Measurements from ENCODE around the gene ZSCAN26.

GRCh38 chr6:28232785-28233184, 34.2 kb upstream of the ZSCAN26 start:
- TF ChIP-seq ATF3 (CRISPR knock-in tag; conservative IDR thresholded peaks at IDR 0.05) (no peak), CTCF (IDR thresholded peaks at IDR 0.05) (no peak), CBFB (CRISPR knock-in tag; IDR thresholded peaks at IDR 0.05; ENCODE audit: low read depth) (no peak), RORB (CRISPR knock-in tag; IDR thresholded peaks at IDR 0.05) (no peak), ZNF121 (CRISPR knock-in tag; IDR thresholded peaks at IDR 0.05) (no peak), FOXJ3 (CRISPR knock-in tag; IDR thresholded peaks at IDR 0.05; ENCODE audit: borderline replicate concordance) (no peak), FOXK1 (CRISPR knock-in tag; IDR thresholded peaks at IDR 0.05) (no peak), TCF7 (CRISPR knock-in tag; IDR thresholded peaks at IDR 0.05; ENCODE audit: low read depth) (no peak), E2F4 (CRISPR knock-in tag; IDR thresholded peaks at IDR 0.05; ENCODE audit: borderline replicate concordance, low read depth) (no peak), PREB (CRISPR knock-in tag; IDR thresholded peaks at IDR 0.05; ENCODE audit: borderline replicate concordance) (no peak), TEAD4 (CRISPR knock-in tag; IDR thresholded peaks at IDR 0.05) (no peak), ZNF317 (CRISPR knock-in tag; IDR thresholded peaks at IDR 0.05; ENCODE audit: borderline replicate concordance, low read depth) (no peak), E2F1 (CRISPR knock-in tag; IDR thresholded peaks at IDR 0.05) (no peak), NFYB (CRISPR knock-in tag; conservative IDR thresholded peaks at IDR 0.05; ENCODE audit: low read depth) (no peak)

Measured in WTC11 (cell line).